VCaP (cell line): ENCODE results near the gene SMAD1.

Source experiments
- H3K27ac ChIP-seq: fragments of 450-650 bp; 2 replicates; pipeline ENCODE4 v1.5.1; 2017
- TF ChIP-seq, protein P1 (sequence below): fragments of 450-650 bp; conservative IDR thresholded peaks from 2 replicates; pipeline ENCODE4 v1.5.1; 2017; ENCODE audit warnings: mild to moderate bottlenecking, moderate library complexity

Gene SMAD1

DNA sequence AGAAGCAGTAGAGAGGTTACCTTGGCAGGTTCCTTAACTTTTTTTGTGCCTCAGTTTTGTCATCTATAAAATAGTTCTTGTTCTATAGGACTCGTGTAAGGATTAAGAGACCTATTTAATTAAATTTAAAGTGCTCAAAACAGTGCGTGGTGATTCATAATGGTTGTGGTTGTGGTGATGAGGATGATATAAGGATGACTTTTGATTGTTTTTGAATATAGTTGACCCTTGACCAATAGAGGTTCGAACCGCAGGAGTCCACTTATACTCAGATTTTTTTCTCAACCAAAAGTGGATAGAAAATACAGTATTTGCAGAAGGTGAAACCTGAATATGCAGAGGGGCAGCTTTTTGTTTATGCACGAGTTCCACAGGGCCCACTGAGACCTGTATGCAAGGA, 14.6 kb downstream of the SMAD1 start:
- no peak overlapping the region for H3K27ac ChIP-seq
- TF ChIP-seq, protein P1, sequence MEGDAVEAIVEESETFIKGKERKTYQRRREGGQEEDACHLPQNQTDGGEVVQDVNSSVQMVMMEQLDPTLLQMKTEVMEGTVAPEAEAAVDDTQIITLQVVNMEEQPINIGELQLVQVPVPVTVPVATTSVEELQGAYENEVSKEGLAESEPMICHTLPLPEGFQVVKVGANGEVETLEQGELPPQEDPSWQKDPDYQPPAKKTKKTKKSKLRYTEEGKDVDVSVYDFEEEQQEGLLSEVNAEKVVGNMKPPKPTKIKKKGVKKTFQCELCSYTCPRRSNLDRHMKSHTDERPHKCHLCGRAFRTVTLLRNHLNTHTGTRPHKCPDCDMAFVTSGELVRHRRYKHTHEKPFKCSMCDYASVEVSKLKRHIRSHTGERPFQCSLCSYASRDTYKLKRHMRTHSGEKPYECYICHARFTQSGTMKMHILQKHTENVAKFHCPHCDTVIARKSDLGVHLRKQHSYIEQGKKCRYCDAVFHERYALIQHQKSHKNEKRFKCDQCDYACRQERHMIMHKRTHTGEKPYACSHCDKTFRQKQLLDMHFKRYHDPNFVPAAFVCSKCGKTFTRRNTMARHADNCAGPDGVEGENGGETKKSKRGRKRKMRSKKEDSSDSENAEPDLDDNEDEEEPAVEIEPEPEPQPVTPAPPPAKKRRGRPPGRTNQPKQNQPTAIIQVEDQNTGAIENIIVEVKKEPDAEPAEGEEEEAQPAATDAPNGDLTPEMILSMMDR = no peak

DNA sequence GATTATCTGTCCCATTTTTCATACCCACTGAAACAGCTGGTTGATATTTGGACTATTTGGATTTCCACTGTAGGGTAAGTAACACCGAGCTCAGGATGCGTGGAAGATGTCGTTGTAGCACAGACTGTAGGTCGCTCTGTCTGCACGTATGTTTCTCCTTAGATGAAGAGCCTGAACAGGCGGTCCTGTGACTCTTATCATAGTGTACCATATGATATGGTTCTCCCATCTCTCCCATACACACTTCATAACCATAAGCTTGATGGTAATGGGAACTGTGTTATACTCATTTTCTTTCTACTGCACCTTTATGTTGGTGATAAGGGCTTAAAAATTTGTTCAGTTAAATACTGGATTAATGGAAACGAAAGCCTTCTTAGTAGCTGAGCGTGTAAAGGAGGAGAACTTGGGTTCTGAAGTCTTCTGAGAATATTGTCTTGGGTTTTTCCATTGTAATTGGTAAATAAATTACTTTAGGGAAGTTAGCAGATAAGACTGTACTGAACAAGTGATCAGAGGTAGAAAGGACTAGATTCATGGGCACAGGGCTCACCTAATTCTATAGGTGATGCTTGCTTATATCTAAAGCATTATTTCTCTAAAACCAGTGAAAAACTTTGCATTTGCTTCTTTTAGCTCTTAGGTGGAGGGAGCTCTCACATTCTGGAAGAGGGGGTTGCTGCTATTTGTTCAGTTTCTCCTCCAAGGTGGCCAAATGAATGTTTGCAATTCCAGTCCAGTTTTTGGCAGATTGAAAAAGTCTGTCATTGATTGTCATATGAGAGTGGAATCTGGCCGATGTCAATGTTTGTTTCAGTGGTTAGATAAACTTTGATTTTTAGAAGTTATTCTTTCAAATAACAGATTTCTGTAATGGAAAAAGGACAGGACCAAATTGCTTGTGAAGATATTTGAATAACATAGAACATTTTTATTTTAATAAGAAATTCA, 15.8 kb downstream of the SMAD1 start:
- H3K27ac ChIP-seq = no peak overlapping the region
- TF ChIP-seq, protein P1 = no peak

DNA sequence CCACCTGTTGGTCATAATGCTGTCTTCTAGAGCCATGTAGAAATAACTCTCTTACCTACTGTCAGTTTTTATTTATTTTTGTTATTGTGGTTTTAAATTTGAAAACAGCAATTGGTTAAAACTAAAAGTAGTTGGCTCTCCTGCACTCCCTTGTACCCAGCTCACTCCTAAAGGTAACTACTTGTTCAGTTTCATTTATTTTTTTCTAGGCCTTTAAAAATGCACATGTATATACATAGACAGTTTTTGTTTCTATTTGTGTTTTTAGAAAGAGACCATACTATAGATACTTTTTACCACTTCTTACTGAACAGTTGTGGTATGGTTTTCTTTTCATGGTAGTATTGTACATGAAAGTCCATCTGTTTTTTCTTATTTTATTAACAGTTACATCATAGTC, 16.8 kb downstream of the SMAD1 start:
- TF ChIP-seq, protein P1 = no peak
- no peak overlapping the region for H3K27ac ChIP-seq

DNA sequence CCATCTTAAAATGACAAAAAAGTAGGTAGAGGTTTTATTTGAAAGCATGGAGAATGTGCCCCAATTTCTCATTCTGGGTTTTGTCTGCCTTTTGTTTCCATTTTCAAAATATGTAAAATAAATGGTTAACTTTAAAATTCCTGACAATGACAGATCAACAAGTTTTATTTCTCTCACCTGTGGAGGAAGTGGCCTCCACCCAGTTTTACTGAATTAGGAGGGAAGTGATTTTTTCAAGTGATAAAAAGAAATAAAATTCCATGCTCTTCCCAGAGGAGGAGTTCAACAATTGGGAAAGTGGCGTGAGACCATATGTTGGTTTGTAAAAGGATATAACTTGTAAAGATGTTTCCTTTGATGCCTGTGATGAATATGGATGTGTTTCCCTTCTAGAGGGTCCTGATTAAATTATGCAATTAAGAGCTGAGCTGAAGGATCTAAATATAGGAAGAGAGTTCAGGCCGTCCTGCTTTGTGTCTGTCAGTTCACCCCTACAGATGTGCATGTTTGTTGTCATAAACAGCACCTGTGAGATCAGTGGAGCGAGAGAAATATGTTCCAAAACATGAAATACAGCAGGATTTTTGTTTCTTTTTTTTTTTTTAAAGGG, 19.5 kb downstream of the SMAD1 start:
- TF ChIP-seq, protein P1 = no peak
- H3K27ac ChIP-seq = no peak overlapping the region

DNA sequence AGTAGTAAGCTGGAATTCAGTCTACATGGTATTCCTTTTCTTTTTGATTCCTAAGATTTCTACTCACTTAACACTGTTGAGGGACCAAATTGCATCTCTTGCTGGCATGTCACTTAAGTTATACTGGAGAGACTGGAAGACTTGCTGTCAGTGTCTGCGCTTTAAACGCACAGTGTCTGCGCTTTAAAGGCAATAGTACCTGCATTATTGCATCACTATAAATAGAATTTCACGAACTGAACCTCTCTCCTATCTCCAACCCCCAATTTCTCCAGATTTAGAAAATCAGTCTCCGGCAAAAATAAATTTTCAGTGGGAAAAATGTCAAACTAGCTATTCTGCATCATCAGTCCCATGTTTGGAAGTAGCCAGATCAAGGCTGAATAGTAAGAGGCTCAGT, 21.2 kb downstream of the SMAD1 start:
- TF ChIP-seq, protein P1 = no peak

DNA sequence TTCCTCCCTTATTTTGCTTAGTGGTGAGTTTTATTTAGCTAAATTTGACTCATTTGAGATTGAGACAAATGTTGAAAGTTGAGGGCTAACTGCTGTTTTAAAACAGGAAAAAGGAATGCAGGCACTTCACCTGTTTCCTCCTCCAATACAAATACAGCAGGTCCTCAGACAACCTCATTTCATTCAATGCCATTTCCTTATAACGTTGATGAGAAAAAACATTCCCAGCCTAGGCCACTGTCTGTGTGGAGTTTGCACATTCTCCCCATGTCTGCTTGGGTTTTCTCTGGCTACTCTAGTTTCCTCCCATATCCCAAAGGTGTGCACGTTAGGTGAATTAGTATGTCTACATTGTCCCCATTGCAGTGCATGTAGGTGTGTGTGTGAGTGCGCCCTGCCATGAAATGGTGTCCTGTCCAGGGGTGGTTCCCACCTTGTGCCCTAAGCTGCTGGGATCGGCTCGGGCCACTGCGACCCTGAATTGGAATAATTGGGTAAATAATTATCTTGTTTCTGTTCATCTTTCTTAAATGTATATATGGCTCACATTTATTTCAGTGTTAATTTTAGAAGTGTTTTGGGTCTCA, 21.9 kb downstream of the SMAD1 start:
- no peak overlapping the region for H3K27ac ChIP-seq
- TF ChIP-seq, protein P1 = no peak

More for the DNA sequence above, 21.2 kb downstream of the SMAD1 start:
- H3K27ac ChIP-seq = no peak overlapping the region

DNA sequence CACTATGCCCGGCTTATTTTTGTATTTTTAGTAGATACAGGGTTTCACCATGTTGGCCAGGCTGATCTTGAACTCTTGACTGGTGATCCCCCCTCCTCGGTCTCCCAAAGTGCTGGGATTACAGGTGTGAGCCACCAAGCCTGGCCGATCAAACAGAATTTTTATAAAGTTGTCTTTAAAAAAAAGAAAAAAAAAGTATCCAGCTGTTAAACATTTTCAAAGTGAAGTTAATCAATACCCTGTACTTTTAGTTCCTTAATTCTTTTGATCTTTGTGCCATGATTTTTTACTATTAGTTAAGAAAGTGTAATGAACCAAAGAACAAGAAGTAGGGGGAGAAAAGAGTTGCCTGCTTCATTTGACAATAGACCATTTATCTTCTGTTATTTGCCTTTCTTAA, 24.3 kb downstream of the SMAD1 start:
- H3K27ac ChIP-seq = no peak overlapping the region
- TF ChIP-seq, protein P1 = no peak
